KMS-11 (cell line): Measurements from ENCODE around the gene ABCA4.

Experiments
- H2AFZ ChIP-seq: fragments of 200-600 bp; sonication (generic); 2 replicates; pipeline ENCODE4 v1.6.1; 2016; ENCODE audit warnings: antibody characterized with exemption, mixed run types, low read depth
- H3K27ac ChIP-seq: fragments of 200-600 bp; sonication (generic); 2 replicates; pipeline ENCODE4 v1.6.1; 2016; ENCODE audit warnings: mild to moderate bottlenecking, mixed run types
- H3K27me3 ChIP-seq: fragments of 200-600 bp; sonication (generic); 2 replicates; pipeline ENCODE4 v1.6.1; 2017; ENCODE audit warnings: mild to moderate bottlenecking, low read depth, mixed run types, moderate library complexity; ENCODE audit not compliant: insufficient read depth
- H3K36me3 ChIP-seq: fragments of 200-600 bp; sonication (generic); 2 replicates; pipeline ENCODE4 v1.6.1; 2017; ENCODE audit warnings: mild to moderate bottlenecking, mixed run types; ENCODE audit not compliant: insufficient read depth
- H3K4me1 ChIP-seq: fragments of 200-600 bp; sonication (generic); 2 replicates; pipeline ENCODE4 v1.6.1; 2016; ENCODE audit warnings: mild to moderate bottlenecking, low read depth, mixed run types; ENCODE audit not compliant: poor library complexity, severe bottlenecking
- H3K4me2 ChIP-seq: fragments of 200-600 bp; sonication (generic); 2 replicates; pipeline ENCODE4 v1.7.0; 2016; ENCODE audit warnings: mild to moderate bottlenecking, mixed run types
- H3K4me3 ChIP-seq: fragments of 200-600 bp; sonication (generic); IDR thresholded peaks from 2 replicates; pipeline ENCODE4 v1.6.1; 2017; ENCODE audit warnings: low read depth, low read length, mixed read lengths; ENCODE audit not compliant: insufficient read depth
- H3K79me2 ChIP-seq: fragments of 200-600 bp; sonication (generic); 2 replicates; pipeline ENCODE4 v1.6.1; 2016; ENCODE audit warnings: low read depth, mixed run types; ENCODE audit not compliant: insufficient read depth
- H3K9ac ChIP-seq: fragments of 200-600 bp; sonication (generic); 2 replicates; pipeline ENCODE4 v1.6.1; 2016; ENCODE audit warnings: mild to moderate bottlenecking, mixed run types
- H4K20me1 ChIP-seq: fragments of 200-600 bp; sonication (generic); 2 replicates; pipeline ENCODE4 v1.6.1; 2016; ENCODE audit warnings: mild to moderate bottlenecking, mixed run types; ENCODE audit not compliant: insufficient read depth
- TF ChIP-seq, protein P1 (sequence below): fragments of 200-600 bp; sonication (generic); conservative IDR thresholded peaks from 2 replicates; pipeline ENCODE4 v1.6.1; 2017; ENCODE audit warnings: low read depth, mild to moderate bottlenecking, antibody characterized with exemption, low read length, moderate library complexity, mixed read lengths

Gene ABCA4

GRCh38 chr1:94118471-94118870 lies 2.5 kb downstream of the ABCA4 start:
- H3K4me3 ChIP-seq, result no peak overlapping the region
- H3K36me3 ChIP-seq, result no peaks in the 10 kb centered on the region
- H2AFZ ChIP-seq, result no peak overlapping the region

DNA sequence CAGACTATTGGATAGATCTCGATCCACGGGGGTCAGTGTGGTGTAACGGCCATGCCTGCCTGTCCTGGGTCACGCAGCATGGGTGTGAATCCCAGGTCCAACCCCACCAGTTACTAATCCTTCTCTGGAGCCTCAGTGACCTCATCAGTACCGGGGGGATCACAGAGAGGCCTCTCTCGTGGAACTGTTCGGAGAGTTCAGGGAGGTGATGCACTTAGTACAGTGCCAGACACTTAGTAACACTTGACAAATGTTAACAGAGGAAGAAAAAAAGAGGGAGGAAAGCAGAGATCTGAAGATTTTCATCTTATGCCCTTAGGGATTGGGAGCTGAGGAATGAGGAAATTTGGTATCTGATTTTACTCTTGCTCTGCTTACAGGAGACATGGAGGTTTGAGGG lies 2.9 kb downstream of the ABCA4 start:
- Histone ChIP-seq H3K27ac (no peak overlapping the region), H3K36me3 (no peaks in the 10 kb centered on the region), H4K20me1 (no peaks in the 10 kb centered on the region), H3K27me3 (no peaks in the 10 kb centered on the region), H2AFZ (no peak overlapping the region), H3K9ac (no peak overlapping the region), H3K4me2 (no peak overlapping the region), H3K79me2 (no peaks in the 10 kb centered on the region), H3K4me1 (no peaks in the 10 kb centered on the region), H3K4me3 (no peak overlapping the region)
- TF ChIP-seq, protein P1, sequence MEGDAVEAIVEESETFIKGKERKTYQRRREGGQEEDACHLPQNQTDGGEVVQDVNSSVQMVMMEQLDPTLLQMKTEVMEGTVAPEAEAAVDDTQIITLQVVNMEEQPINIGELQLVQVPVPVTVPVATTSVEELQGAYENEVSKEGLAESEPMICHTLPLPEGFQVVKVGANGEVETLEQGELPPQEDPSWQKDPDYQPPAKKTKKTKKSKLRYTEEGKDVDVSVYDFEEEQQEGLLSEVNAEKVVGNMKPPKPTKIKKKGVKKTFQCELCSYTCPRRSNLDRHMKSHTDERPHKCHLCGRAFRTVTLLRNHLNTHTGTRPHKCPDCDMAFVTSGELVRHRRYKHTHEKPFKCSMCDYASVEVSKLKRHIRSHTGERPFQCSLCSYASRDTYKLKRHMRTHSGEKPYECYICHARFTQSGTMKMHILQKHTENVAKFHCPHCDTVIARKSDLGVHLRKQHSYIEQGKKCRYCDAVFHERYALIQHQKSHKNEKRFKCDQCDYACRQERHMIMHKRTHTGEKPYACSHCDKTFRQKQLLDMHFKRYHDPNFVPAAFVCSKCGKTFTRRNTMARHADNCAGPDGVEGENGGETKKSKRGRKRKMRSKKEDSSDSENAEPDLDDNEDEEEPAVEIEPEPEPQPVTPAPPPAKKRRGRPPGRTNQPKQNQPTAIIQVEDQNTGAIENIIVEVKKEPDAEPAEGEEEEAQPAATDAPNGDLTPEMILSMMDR, result no peak

More at GRCh38 chr1:94118471-94118870, 2.5 kb downstream of the ABCA4 start:
- Histone ChIP-seq H3K27ac (no peak overlapping the region), H3K9ac (no peak overlapping the region), H3K79me2 (no peaks in the 10 kb centered on the region), H4K20me1 (no peaks in the 10 kb centered on the region), H3K4me2 (no peak overlapping the region), H3K27me3 (no peaks in the 10 kb centered on the region), H3K4me1 (no peaks in the 10 kb centered on the region)
- TF ChIP-seq, protein P1, result no peak

GRCh38 chr1:94117259-94117851 lies 3.6 kb downstream of the ABCA4 start:
- no peak overlapping the region for H2AFZ ChIP-seq
- H3K27me3 ChIP-seq, result no peaks in the 10 kb centered on the region
- no peaks in the 10 kb centered on the region for H3K79me2 ChIP-seq
- no peak overlapping the region for H3K27ac ChIP-seq
- H3K9ac ChIP-seq, result no peak overlapping the region
- no peak overlapping the region for H3K4me3 ChIP-seq
- no peak overlapping the region for H3K4me2 ChIP-seq
- TF ChIP-seq, protein P1, result no peak
- no peaks in the 10 kb centered on the region for H3K4me1 ChIP-seq
- H3K36me3 ChIP-seq, result no peaks in the 10 kb centered on the region
- no peaks in the 10 kb centered on the region for H4K20me1 ChIP-seq

DNA sequence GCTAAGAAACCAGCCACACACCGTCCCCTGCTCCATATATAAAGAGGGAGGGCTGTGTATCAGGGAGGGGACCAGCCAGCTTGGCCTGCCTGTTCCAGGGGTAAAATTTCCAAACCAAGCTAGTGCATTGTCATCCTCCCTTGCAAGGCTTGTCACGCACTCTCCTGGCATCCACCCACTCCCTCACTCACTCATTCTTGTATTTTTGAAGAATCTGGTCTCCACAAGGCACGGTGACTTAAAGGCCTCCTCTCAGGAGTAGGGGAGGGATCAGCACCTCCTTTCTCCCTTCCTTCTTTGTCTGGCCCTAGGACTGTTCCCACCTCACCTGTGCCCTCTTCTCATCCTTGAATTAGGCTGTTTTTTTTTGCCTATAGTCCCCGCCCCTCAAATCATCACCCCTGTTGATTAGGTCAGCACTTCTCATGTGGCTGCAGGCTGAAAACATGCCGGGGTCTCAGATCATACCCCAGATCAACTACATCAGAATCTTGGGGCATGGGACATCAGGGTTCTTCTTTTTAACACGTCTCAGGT lies 5.0 kb downstream of the ABCA4 start:
- Histone ChIP-seq H2AFZ (no peak overlapping the region), H3K4me2 (no peak overlapping the region), H3K79me2 (no peaks in the 10 kb centered on the region), H3K27me3 (no peaks in the 10 kb centered on the region), H3K27ac (no peak overlapping the region), H3K4me3 (no peak overlapping the region), H3K36me3 (no peaks in the 10 kb centered on the region), H3K4me1 (no peaks in the 10 kb centered on the region), H4K20me1 (no peaks in the 10 kb centered on the region), H3K9ac (no peak overlapping the region)
- TF ChIP-seq, protein P1, result no peak
